CD4-positive, alpha-beta T cell treated with Interleukin-6 at 100 ng/mL for 8 hours (primary cell): ENCODE measurements around the gene TPM2.
A peak's percentile ranks its signal among the peaks of the same experiment; 100 is the strongest.
"Not testable (repeated sequence)": the region's sequence is repeated elsewhere in the genome, so short reads cannot be mapped to it uniquely, and the experiment has no call there.

Experiments
- DNase-seq: peaks from one replicate; pipeline ENCODE4 v3.0.0-alpha.2; 2020; ENCODE audit warnings: mixed read lengths, low spot score

The TPM2 gene

DNA sequence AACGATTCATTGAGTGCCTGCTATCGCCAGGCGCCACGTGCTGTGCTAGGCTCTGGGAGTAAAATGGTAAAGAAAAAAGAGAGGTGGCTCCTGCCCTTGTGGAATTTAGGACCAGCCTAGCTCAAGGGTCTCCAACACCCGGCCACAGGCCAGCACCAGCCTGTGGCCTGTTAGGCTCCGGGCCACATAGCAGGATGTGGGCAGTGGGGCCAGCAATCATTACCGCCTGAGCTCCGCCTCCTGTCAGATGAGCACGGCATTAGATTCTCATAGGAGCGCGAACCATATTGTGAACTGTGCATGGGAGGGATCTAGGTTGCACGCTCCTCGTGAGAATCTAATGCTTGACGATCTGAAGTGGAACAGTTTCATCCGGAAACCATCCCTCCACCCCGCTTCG lies 33.4 kb downstream of the TPM2 start:
- no peak for DNase-seq

DNA sequence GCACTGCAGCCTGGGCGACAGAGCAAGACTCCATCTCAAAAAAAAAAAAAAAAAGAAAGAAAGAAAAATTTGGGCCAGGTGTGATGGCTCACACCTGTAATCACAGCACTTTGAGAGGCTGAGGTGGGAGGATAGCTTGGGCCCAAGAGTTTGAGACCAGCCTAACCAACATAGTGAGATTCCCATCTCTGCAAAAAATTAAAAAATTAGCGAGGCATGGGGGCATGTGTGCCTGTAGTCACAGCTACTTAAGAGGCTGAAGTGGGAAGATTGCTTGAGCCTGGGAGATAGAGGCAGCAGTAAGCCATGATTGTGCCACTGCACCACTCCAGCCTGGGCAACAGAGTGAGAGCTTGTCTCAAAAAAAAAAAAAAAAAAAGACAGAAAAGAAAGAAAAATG lies 36.1 kb downstream of the TPM2 start:
- no peak for DNase-seq

DNA sequence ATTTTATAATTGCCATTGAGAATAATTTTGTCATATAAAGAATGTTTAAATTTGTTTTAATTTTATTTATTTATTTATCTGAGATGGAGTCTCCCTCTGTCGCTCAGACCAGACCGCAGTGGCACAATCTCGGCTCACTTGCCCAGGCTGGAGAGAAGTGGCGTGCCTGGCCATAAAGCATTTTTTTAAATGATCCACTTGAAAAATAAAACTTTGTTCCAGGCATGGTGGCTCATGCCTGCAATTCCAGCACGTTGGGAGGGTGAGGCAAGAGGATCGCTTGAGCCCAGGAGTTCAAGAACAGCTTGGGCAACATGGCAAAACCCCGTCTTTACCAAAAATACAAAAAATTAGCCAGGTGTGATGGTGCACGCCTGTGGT lies 36.9 kb downstream of the TPM2 start:
- DNase-seq = no peak

DNA sequence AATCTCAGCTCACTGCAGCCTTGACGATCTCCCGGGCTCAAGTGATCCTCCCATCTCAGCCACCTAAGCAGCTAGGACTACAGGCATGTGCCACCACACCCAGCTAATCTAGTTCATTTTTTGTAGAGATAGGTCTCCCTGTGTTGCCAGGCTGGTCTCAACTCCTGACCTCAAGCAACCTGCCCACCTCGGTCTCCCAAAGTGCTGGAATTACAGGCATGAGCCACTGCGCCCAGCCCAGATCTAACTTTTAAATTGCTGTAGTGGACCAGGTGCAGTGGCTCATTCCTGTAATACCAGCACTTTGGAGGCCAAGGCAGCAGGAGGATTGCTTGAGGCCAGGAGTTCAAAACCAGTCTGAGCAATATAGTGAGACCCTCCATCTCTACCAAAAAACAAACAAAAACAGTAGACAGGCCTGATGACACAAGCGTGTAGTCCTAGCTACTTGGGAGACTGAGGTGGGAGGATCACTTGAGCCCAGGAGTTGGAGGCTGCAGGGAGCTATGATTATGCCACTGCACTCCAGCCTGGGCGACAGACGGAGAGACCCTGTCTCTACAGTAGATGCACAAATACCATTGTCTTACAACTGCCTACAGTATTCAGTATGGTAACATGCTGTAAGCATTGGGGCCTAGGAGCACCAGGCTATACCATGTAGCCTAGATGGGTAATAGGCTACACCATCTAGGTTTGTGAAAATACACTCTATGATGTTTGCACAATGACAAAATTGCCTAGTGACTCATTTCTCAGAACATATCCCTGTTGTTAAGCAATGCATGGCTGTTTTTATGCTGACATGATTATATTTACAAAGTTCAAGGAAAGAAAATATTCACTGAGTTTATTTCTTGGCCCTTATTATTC lies 37.5 kb downstream of the TPM2 start:
- DNase-seq = no peak

DNA sequence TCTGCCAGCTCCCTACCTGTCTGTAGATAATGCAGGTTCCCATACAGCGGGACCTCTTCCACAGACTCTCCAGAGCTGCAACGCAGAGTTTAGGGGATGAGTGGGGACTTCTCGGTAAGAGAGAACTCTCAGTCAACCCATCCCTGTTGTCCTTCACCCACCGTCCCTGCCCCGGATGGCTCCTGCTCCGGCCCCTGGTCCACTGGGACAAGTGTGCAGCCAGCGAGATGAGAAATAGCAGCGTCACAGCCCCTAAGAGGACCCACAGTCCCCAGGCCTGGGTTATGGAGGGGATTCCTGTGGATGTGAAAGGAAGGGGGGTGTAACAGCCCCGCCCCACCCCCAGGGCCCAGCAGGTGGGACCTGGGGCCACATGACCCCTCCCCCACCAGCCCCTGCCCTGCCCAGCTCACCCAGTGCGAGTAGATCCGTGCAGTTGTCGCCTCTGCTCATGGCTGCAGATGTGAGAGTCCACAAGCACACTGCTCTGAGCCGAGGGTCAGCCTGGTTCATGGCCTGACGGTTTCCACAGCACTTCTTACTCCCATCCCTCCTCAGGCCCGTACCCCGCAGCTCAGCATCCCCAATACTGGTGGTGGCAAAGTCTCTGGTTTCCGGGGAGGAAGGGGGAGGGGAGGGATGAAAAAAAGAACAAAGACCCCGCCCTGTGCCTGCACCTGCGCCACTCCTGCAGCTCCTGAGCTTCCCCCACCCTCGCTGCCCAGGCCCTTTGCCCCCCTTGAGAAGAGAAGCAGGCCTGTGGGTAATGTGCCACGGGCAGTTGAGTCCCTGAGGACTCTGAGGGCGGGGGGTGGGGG lies 39.2 kb downstream of the TPM2 start, which contains the start of gene SIT1:
SIT1 (minus strand) TSS at position 591 of the 818 bp plus-strand sequence; CDS start at position 513, 78 bp downstream.
- peak; percentile 55 for DNase-seq

DNA sequence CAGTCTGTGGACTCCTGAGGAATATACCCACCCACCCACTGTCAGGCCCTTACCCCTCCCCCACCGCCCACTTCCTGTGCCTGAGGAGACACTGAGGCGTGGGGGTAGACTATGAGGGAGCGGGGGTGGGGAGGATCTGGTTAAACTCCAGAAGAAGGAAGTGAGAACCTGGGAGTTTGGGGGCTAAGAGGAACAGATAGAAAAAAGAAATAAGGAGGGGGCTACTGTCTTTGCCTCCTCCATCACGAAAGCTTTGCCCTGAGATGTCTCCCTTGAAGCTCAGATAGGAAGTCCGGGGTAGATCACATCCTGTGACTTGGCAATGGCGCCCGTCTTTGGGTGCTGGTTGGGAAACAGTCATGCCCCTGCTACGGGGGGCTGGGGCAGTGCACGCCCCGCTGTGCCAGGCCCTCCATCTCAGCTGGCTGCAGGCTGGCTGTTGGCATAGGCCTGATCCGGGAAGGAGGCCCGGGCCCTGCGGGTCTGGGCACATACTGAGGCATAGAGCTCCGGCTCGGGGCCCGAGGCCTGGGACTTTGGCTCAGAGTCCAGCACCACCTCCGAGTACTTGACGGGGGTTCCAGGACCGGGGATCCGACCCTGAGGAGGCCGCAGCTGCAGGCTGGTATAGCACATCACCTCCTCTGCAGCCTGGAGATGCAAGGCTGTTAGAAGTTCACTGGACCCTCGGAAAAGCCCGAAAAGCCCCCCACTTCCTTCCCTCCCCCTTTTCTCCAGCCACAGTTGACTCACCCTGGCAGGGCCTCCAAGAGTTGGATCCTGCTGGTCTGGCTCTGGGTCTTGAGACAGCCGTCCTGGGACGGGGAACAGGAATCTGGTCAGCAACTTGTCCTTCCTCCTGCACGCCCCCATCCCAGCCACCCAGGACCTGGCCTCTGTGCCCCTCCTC lies 40.0 kb downstream of the TPM2 start:
- peak; percentile 43 for DNase-seq

DNA sequence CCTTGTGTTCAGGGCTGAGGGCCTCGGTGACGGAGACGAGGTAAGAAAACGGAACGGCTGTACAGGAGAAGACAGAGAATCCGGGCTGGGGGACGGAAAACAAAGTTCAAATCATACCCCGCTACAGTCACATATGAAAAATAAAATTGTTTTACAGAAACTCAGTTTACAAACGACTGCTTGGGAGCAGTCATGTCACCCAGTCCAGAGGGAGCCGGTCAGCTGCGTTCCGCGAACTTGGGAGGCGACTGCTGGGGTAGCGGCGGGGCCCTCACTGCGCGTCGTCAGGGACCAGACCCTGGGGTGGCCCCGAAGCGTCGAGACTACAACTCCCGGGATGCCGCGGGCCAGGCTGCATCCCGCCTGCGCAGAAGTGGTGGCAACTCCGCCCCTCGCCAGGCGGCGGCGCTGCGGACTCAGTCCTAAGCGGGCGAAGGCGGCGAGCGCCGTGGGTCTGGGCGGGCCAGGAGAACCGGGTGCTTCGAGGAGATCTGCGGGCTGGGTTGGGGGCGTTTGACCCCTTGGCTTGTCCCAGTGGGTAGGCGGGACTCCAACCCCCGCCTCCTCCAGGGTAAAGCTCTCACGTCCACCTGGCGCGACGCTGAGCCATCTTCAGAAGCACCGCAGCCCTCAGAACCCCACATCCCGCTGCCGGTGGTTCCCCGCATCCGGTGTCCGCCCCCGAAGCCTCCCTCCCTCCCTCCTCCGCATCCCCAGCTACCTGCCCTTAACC lies 43.0 kb downstream of the TPM2 start:
- DNase-seq = peak; percentile 88

DNA sequence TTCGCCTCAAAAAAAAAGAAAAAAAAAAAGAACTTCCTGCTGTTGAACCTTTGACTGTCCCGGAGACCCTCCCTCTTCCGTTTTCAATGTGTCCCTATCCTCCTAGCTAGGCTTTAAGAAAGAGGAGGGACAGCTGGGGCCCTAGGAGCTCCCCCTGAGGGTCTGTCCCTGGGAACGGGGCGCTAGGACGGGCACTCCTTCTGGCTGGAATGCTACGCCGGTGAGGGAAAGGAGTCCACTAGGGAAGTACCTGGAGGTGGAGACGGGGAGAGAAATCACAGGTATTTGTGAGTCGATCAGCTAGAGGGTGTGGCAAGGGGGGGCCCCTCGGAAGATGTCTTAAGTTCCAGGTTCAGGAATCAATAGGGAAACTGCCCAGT lies 43.6 kb downstream of the TPM2 start:
- DNase-seq = no peak

DNA sequence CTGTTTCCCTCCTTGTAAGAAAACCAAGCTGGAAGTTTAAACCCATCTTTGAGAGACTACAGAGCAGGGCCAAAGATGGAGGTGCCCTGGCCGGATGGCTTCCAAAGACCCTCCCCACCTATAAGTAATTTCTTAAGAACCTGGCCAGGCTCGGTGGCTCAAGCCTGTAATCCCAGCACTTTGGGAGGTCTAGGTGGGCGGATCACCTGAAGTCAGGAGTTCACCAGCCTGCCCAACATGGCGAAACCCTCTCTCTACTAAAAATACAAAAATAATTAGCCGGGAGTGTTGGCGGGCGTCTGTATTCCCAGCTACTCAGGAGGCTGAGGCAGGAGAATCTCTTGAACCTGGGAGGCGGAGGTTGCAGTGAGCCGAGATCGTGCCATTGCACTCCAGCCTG lies 44.0 kb downstream of the TPM2 start:
- DNase-seq = not testable (repeated sequence)

DNA sequence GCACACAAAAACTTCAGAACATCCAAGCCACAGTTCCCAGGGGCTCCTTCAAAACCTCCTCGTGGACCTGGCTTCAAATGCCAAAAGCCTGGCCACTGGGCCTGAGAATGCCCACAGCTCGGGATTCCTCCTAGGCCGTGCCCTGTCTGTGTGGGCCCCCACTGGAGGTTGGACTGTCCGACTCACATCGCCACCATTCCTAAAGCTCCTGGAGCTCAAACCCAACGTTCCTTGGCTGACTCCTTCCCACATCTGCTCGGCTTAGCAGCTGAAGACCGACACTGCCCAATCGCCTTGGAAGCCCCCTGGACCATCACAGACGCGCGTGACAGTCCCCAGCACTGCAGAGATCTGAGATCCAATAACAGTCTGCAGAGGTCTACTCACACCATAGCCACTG lies 46.7 kb downstream of the TPM2 start:
- no peak for DNase-seq

DNA sequence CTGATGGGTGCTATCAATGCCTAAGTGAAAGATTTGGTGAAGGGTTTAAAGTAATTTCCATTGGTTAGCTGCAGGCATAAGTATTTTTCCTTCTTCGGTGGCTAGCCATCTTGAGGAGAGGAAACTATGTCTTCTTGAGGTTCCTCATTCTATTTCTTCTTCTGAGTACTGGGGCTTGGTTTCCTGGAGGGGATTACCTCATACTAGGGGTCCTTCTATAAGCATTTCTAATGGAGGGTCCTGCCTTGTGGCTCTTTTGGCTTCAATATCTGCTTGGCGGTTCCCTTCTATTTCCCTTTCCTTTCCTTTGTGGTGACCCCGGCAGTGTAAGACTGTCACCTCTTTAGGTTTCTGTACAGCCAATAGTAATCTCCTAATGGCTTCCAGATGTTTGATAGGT lies 48.2 kb downstream of the TPM2 start:
- DNase-seq = not testable (repeated sequence)

DNA sequence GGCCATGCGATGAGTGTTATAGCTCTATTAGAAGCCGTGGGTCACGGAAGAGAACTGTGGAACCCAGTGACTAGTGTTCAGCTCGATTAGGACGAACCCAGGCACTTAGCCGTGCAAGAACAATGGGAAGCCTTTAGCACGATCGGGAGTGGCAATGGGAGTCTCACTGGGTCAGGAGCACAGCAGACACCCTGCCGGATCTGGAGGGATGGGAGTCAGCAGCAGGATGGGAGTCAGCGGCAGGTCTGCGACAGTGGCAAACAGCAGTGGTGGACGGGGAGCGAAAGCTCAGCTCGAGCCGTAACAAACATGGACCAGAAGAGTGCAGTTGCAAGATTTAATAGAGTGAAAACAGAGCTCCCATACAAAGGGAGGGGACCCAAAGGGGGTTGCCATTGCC lies 49.3 kb downstream of the TPM2 start:
- not testable (repeated sequence) for DNase-seq

DNA sequence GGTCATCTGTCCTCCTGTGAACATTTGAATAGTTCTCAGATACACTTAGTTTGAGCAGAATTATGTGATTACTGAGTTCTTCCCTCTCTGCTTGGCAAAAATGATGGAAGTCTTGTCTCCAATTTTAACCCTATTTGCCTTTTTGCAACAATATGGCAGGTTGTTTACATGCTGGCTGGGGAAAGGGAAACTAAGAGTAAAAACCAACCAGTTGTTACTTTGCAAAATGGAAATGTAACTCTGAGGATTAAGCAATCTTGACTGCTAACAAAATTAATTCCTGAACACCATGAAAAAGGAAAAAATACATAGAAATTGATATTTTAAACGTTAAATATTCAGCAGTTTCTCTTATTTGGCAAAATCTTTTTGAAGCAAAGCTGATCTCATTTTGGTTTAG lies 50.1 kb downstream of the TPM2 start:
- DNase-seq = no peak

DNA sequence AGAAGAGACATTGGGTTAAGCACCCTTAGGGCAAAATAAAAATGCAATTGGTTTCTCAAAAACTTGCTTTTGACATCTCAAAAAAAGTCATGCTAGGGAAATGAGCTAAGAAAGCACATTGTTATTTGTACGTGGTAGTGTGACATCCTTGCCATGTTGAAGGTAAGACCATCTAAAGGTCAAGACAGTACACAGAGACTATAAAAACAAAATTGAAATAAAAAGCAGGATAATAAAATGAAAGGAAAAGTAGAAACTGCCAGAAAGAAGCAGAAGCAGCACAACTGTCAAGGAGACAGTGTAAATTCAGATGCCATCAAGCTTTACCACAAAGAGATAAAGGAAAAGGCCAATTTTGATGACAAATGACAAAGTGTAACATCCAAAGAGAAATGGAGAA lies 50.5 kb downstream of the TPM2 start:
- DNase-seq = not testable (repeated sequence)

DNA sequence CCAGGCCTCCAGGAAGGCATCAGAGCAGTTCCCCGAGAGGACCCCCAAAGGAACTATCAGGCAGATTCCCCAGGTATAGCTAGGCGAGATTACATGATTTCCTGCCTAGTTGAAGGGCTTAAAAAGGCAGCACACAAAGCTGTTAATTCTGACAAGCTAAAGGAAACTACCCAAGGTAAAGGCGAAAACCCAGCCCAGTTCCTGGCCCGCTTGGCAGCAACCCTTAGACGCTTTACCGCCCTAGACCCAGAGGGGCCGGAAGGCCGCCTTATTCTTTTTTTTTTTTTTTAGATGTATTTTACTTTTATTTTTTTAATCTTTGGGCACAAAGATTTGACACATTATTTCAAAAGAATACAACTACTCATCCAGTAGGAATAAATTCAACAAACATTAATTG lies 51.0 kb downstream of the TPM2 start:
- DNase-seq = peak; percentile 59

DNA sequence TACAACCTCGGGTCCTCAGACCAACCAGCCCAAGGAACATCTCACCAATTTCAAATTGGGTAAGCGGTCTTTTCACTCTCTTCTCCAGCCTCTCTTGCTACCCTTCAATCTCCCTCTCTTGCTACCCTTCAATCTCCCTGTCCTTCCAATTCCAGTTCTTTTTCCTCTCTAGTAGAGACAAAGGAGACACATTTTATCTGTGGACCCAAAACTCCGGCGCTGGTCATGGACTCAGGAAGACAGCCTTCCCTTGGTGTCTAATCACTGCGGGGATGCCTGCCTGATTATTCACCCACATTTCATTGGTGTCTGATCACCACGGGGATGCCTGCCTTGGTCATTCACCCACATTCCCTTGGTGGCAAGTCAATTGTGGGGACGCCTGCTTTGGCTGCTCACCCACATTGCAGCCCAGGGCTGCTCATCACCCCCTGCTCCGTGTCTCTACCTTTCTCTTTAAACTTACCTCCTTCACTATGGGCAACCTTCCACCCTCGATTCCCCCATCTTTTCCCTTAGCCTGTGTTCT lies 52.2 kb downstream of the TPM2 start:
- not testable (repeated sequence) for DNase-seq

DNA sequence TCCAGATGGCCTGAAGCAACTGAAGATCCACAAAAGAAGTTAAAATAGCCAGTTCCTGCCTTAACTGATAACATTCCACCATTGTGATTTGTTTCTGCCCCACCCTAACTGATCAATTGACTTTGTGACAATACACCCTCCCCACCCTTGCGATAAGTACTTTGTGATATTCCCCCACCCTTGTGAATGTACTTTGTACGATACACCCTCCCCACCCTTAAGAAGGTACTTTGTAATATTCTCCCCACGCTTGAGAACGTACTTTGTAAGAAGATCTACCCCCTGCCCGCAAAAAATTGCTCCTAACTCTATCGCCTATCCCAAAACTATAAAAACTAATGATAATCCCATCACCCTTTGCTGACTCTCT lies 52.9 kb downstream of the TPM2 start:
- DNase-seq = not testable (repeated sequence)

DNA sequence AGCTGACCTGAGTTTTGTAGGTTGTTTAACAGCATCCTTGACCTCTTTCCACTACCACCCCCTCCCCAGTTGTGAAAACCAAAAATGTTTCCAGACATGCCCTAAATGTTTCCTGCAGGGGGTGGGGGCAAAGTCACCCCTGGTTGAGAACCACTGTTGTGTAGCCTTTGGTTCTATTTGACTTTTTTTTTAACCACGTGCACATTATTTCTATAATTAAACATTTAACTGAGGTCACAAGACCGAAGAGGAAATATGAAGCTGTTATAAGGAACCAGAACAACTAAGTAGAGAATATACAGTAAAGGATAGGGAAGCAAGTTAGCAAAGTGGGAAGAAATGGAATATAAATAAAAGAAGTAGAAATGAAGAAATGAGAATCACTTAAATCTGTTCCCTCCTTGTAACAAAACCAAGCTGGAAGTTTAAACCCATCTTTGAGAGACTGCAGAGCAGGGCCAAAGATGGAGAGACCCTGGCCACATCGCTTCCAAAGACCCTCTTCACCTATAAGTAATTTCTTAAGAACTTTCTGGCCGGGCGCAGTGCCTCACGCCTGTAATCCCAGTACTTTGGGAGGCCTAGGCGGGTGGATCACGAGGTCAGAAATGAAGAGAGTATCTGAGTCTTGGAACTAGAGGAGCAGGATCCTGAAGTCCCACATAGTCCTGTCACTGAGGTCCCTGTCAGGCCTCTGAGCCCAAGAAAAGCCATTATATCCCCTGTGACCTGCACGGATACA lies 53.4 kb downstream of the TPM2 start:
- DNase-seq = no peak

DNA sequence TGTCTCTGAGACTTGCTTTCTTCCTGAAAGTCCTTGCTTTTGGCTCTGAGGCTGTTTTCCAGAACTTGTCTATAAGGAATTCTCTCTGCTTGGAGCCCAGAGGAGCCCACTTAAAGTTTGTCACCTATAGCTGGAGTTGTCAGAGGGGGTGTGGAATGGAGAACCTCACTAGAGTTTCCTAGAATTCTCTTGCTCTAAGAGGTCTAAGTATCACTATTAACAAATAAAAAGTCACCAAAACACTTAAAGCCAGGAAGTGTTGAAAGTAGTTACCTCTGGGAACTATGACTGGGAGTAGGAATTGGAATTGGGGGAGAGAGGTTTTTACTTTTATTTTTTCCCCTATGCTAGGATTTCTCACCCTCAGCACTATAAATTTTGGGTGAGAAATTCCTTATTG lies 54.0 kb downstream of the TPM2 start:
- DNase-seq = no peak
